HepG2 (cell line): ENCODE results near the gene THADA. TPM values are rescaled to one million over a fixed set of nuclear protein-coding genes. Genes with fewer than 3 reads are reported as not detected.
A peak's percentile ranks its signal among the peaks of the same experiment; 100 is the strongest.

Experiments
- HDAC1 ChIP-seq: sonication (generic); formaldehyde crosslinking; IDR thresholded peaks from 2 replicates; pipeline ENCODE4 v1.5.1; 2020; ENCODE audit warnings: mild to moderate bottlenecking, missing genetic modification reagents
- HNRNPL ChIP-seq: fragments of 200-400 bp; formaldehyde crosslinking; IDR thresholded peaks from 2 replicates; pipeline ENCODE4 v1.6.1; 2017; ENCODE audit warnings: mild to moderate bottlenecking, low read depth, low read length
- HNRNPUL1 ChIP-seq: fragments of 200-400 bp; formaldehyde crosslinking; IDR thresholded peaks from 2 replicates; pipeline ENCODE4 v1.6.1; 2017; ENCODE audit warnings: low read depth, mild to moderate bottlenecking, low read length, moderate library complexity
- HOXD1 ChIP-seq: sonication (generic); formaldehyde crosslinking; IDR thresholded peaks from 2 replicates; pipeline ENCODE4 v1.5.0; 2020; ENCODE audit warnings: missing genetic modification reagents
- PITX1 ChIP-seq: sonication (generic); formaldehyde crosslinking; IDR thresholded peaks from 2 replicates; pipeline ENCODE4 v1.5.1; 2020; ENCODE audit warnings: mild to moderate bottlenecking, missing genetic modification reagents
- POLR2AphosphoS2 ChIP-seq: IDR thresholded peaks from 2 replicates; pipeline ENCODE4 v1.6.1; 2011; ENCODE audit warnings: low read depth, low read length, improper control_type of control experiment
- PRMT3 ChIP-seq: sonication (generic); formaldehyde crosslinking; IDR thresholded peaks from 2 replicates; pipeline ENCODE4 v1.8.1; 2022; ENCODE audit warnings: low read depth, mild to moderate bottlenecking, moderate library complexity, missing genetic modification reagents, borderline replicate concordance
- SIN3B ChIP-seq: fragments of 150-350 bp; IDR thresholded peaks from 2 replicates; pipeline ENCODE4 v1.6.1; 2014; ENCODE audit warnings: low read length
- SRSF9 ChIP-seq: fragments of 200-400 bp; formaldehyde crosslinking; IDR thresholded peaks from 2 replicates; pipeline ENCODE4 v1.6.1; 2018; ENCODE audit warnings: borderline replicate concordance, mild to moderate bottlenecking, low read depth, low read length; ENCODE audit not compliant: insufficient read depth, poor library complexity, severe bottlenecking
- SRY ChIP-seq: sonication (generic); formaldehyde crosslinking; IDR thresholded peaks from 2 replicates; pipeline ENCODE4 v1.8.0; 2022; ENCODE audit warnings: mild to moderate bottlenecking, missing genetic modification reagents
- SSRP1 ChIP-seq: IDR thresholded peaks from 2 replicates; pipeline ENCODE4 v1.6.1; 2016; ENCODE audit warnings: control low read depth
- ZBTB21 ChIP-seq: sonication (generic); formaldehyde crosslinking; IDR thresholded peaks from 2 replicates; pipeline ENCODE4 v1.4.0; 2020; ENCODE audit warnings: missing genetic modification reagents
- ZMYM3 ChIP-seq: sonication (generic); formaldehyde crosslinking; IDR thresholded peaks from 2 replicates; pipeline ENCODE4 v1.5.1; 2020; ENCODE audit warnings: mild to moderate bottlenecking, missing genetic modification reagents
- ZNF143 ChIP-seq: sonication (generic); formaldehyde crosslinking; IDR thresholded peaks from 2 replicates; pipeline ENCODE4 v1.4.0; 2020; ENCODE audit warnings: missing genetic modification reagents
- ZNF530 ChIP-seq: sonication (generic); formaldehyde crosslinking; IDR thresholded peaks from 2 replicates; pipeline ENCODE4 v1.5.0; 2020; ENCODE audit warnings: low read depth, mild to moderate bottlenecking, missing genetic modification reagents
- ZNF556 ChIP-seq: sonication (generic); formaldehyde crosslinking; IDR thresholded peaks from 2 replicates; pipeline ENCODE4 v1.4.0; 2020; ENCODE audit warnings: mild to moderate bottlenecking, missing genetic modification reagents, borderline replicate concordance
- ZNF570 ChIP-seq: sonication (generic); formaldehyde crosslinking; IDR thresholded peaks from 2 replicates; pipeline ENCODE4 v1.4.0; 2020; ENCODE audit warnings: mild to moderate bottlenecking, missing genetic modification reagents, borderline replicate concordance
- ZNF773 ChIP-seq: sonication (generic); formaldehyde crosslinking; IDR thresholded peaks from 2 replicates; pipeline ENCODE4 v1.4.0; 2020; ENCODE audit warnings: missing genetic modification reagents, borderline replicate concordance
- ZNF776 ChIP-seq: sonication (generic); formaldehyde crosslinking; IDR thresholded peaks from 2 replicates; pipeline ENCODE4 v1.4.0; 2020; ENCODE audit warnings: mild to moderate bottlenecking, missing genetic modification reagents
- polyA plus RNA-seq, 8 experiments: library from polyadenylated mRNA; depleted of rRNA in 3 of 8; stranded (reverse) in 7 of 8; unstranded in 1 of 8; fragments of >200 nt; fragmentation: Illumina TruSeq in 4 of 8; extraction: Trizol in 4 of 8; gene quantifications; 2 replicates each; pipeline versions ENCODE4 v1.2.1 to v1.2.3, GENCODE V29; 2011 to 2016; ENCODE audit warnings: low read depth in 4 of 8, missing spikeins in 1 of 8, mixed read lengths in 1 of 8; ENCODE audit not compliant: insufficient read depth in 1 of 8
- total RNA-seq, 5 experiments: library from RNA; depleted of rRNA; stranded (reverse); fragments of >200 nt; fragmentation: Illumina TruSeq; extraction: Trizol; gene quantifications; 2 replicates each; pipeline ENCODE4 v1.2.3, GENCODE V29; 2016; ENCODE audit warnings: low read depth in 1 of 5
- TF ChIP-seq, protein P1 (sequence below): sonication (generic); formaldehyde crosslinking; IDR thresholded peaks from 2 replicates; pipeline ENCODE4 v1.8.1; 2023; ENCODE audit warnings: mild to moderate bottlenecking, missing genetic modification reagents
- TF ChIP-seq, protein P2 (sequence below): sonication (generic); formaldehyde crosslinking; IDR thresholded peaks from 2 replicates; pipeline ENCODE4 v1.4.0; 2020; ENCODE audit warnings: missing genetic modification reagents
- TF ChIP-seq, protein P3 (sequence below): IDR thresholded peaks from 2 replicates; pipeline ENCODE4 v1.6.1; 2016; ENCODE audit warnings: control low read depth
- TF ChIP-seq, protein P4 (sequence below): sonication (generic); formaldehyde crosslinking; IDR thresholded peaks from 2 replicates; pipeline ENCODE4 v1.4.0; 2020; ENCODE audit warnings: mild to moderate bottlenecking, missing genetic modification reagents
- TF ChIP-seq, protein P5 (sequence below): sonication (generic); formaldehyde crosslinking; IDR thresholded peaks from 2 replicates; pipeline ENCODE4 v1.5.0; 2020; ENCODE audit warnings: mild to moderate bottlenecking, low read depth, missing genetic modification reagents, borderline replicate concordance

The THADA gene
- total and polyA plus RNA-seq, 2 of the 13 experiments (the other 11 are each of a cell fraction or from before 2014, with no cell fraction given): 12.7 to 21.7 TPM

DNA sequence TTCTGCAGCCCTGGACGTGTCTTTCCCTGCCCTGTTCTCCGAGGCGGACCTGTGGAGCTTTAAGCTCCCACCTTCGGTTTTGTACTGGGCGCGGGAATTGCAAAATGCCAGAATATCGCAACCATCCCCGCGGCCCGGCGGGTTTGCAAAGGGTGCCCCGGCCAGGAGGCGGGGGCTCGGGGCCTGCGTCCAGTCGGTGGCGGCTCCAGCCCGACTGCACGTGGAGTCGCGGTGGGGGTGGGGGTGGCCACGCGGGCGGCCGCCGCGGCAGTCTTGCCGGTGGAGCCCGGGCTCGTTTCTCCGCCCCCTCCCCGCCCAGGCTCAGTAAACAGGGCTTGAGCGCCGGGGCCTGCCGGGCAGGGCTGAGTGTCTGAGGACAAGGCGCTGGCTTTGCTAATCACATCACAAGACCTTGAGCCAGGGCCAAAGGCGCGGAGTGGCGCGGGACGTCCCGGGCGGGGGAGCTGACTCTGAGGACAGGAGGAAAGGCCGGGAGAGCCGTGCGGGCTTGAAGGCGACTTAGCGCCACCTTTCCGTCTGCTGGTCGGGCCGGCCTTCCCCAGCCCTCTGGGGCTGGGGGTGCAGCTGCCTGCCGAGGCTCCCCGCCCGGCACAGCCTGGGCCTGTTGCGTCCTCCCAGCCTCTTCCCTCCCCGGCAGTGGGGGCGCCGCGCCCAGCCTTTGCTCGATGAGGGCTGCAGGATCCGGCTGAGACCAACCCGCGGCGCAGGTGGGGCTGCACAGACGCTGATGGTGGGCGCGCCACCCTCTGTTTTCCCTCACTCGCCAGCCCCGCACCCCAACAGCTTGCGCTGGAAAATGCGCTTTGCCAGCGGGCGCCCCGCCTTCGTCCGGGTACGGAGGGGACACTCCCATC is 368.6 kb downstream of the THADA start (continued):
- TF ChIP-seq, protein P1, sequence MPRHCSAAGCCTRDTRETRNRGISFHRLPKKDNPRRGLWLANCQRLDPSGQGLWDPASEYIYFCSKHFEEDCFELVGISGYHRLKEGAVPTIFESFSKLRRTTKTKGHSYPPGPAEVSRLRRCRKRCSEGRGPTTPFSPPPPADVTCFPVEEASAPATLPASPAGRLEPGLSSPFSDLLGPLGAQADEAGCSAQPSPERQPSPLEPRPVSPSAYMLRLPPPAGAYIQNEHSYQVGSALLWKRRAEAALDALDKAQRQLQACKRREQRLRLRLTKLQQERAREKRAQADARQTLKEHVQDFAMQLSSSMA (CRISPR knock-in tag): 0 out of 2 replicates have a peak, but pooled peaks have one; percentile 11
- peak; percentile 74; the same call in 1 of the 2 replicates for TF ChIP-seq ZNF773 (CRISPR knock-in tag)
- TF ChIP-seq ZMYM3 (CRISPR knock-in tag): no peak; the same call in 1 of the 2 replicates
- TF ChIP-seq POLR2AphosphoS2: no peak
- TF ChIP-seq HOXD1 (CRISPR knock-in tag): peak; percentile 19; the same call in 1 of the 2 replicates
- TF ChIP-seq ZNF530 (CRISPR knock-in tag): 0 out of 2 replicates have a peak, but pooled peaks have one; percentile 25
- TF ChIP-seq, protein P2, sequence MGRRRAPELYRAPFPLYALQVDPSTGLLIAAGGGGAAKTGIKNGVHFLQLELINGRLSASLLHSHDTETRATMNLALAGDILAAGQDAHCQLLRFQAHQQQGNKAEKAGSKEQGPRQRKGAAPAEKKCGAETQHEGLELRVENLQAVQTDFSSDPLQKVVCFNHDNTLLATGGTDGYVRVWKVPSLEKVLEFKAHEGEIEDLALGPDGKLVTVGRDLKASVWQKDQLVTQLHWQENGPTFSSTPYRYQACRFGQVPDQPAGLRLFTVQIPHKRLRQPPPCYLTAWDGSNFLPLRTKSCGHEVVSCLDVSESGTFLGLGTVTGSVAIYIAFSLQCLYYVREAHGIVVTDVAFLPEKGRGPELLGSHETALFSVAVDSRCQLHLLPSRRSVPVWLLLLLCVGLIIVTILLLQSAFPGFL: peak; percentile 87; the same call in 1 of the 2 replicates
- TF ChIP-seq HNRNPUL1: peak; percentile 81; the same call in 1 of the 2 replicates
- TF ChIP-seq SRY (CRISPR knock-in tag): no peak; the same call in none of the 2 replicates
- TF ChIP-seq, protein P3, sequence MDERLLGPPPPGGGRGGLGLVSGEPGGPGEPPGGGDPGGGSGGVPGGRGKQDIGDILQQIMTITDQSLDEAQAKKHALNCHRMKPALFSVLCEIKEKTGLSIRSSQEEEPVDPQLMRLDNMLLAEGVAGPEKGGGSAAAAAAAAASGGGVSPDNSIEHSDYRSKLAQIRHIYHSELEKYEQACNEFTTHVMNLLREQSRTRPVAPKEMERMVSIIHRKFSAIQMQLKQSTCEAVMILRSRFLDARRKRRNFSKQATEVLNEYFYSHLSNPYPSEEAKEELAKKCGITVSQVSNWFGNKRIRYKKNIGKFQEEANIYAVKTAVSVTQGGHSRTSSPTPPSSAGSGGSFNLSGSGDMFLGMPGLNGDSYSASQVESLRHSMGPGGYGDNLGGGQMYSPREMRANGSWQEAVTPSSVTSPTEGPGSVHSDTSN (CRISPR knock-in tag): no peak
- no peak for TF ChIP-seq SSRP1 (CRISPR knock-in tag)
- TF ChIP-seq, protein P4, sequence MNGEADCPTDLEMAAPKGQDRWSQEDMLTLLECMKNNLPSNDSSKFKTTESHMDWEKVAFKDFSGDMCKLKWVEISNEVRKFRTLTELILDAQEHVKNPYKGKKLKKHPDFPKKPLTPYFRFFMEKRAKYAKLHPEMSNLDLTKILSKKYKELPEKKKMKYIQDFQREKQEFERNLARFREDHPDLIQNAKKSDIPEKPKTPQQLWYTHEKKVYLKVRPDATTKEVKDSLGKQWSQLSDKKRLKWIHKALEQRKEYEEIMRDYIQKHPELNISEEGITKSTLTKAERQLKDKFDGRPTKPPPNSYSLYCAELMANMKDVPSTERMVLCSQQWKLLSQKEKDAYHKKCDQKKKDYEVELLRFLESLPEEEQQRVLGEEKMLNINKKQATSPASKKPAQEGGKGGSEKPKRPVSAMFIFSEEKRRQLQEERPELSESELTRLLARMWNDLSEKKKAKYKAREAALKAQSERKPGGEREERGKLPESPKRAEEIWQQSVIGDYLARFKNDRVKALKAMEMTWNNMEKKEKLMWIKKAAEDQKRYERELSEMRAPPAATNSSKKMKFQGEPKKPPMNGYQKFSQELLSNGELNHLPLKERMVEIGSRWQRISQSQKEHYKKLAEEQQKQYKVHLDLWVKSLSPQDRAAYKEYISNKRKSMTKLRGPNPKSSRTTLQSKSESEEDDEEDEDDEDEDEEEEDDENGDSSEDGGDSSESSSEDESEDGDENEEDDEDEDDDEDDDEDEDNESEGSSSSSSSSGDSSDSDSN (CRISPR knock-in tag): peak; percentile 95
- 0 out of 2 replicates have a peak, but pooled peaks have one; percentile 31 for TF ChIP-seq PRMT3 (CRISPR knock-in tag)
- peak; percentile 85 for TF ChIP-seq HNRNPL
- no peak; the same call in 1 of the 2 replicates for TF ChIP-seq ZNF143 (CRISPR knock-in tag)
- TF ChIP-seq, protein P5, sequence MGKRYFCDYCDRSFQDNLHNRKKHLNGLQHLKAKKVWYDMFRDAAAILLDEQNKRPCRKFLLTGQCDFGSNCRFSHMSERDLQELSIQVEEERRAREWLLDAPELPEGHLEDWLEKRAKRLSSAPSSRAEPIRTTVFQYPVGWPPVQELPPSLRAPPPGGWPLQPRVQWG (CRISPR knock-in tag): no peak
- no peak for TF ChIP-seq ZBTB21 (CRISPR knock-in tag)
- peak; percentile 71; the same call in 1 of the 2 replicates for TF ChIP-seq SIN3B
- TF ChIP-seq HDAC1 (CRISPR knock-in tag): peak; percentile 94
- peak; percentile 80; the same call in 1 of the 2 replicates for TF ChIP-seq ZNF556 (CRISPR knock-in tag)
- TF ChIP-seq ZNF776 (CRISPR knock-in tag): no peak; the same call in none of the 2 replicates
- peak; percentile 65; the same call in 1 of the 2 replicates for TF ChIP-seq PITX1 (CRISPR knock-in tag)
- no peak for TF ChIP-seq SRSF9
- TF ChIP-seq ZNF570 (CRISPR knock-in tag): 0 out of 2 replicates have a peak, but pooled peaks have one; percentile 27
